ENCODE data around the gene PPP1R1B.

PPP1R1B gene

DNA sequence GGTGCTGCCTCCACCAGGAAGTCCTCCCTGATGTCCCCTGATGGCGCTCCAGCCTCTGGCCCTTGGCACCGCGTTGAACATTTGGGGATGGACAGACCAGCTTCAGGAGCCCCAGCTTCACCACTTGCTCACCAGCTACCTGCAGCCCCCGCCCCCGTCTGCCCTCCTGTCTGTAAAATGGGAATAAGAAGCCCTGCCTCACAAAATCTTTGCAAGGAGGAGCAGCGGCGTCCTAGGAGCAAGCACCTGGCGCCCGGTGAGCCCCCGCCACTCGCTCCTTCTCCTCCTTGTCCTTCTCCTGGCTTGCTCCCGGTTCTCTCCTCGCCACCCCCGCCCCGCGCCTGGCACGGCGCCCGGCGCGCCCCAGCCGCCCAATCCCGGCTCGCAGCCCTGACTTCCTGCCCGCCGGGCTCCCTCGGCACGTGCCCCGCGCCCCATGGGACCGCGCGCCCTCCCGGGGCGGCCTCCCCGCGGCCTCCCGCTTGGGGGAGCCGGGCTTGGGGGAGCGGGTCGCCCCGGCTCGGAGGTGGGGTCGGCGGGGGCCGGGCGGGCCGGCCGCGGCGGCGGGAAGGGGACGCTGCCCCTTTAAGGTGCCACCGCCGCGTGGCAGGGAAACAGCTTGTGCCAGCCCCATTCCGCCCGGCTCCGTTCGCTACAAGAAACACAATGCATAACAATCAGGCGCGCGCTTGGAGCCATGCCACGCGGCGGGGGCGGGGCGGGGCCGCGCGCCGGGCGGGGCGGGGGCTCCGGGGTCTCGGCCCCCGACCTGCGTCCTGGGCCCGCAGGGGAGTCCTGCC, 9.1 kb upstream of the PPP1R1B start:
- peak; percentile 87 for DNase-seq

DNA sequence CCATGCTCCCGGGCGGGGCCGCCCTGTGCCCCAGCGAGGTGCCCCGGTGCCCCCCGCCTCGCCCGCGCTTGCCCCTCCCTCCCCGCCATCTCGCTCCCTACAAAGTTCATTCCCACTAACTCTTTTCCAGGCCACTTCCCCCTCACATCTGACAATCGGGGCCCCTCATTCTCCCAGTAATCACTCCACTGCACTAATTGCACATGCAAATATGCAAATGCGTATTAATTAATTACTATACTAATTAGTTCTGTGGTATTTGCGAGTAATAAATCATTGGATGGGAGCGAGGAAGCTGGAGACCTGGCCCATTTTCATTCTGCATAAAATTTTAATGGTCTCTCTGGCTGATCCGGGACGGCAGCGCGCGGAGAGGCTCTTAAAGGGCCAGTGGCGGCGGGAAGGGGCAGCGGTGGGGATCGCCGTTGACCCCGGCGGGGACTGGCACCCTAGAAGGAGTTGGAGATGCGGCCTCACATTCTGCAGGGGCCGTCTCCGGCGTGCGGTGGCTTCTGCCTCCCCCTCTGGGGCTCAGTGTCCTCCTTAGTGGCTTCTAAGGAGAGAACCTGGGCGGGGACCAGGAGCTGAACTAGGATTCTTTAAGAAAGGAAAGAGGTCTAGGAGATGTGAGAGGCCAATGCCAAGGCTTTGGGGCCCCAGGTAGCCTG, 8.4 kb upstream of the PPP1R1B start:
- peak; percentile 87 for DNase-seq

DNA sequence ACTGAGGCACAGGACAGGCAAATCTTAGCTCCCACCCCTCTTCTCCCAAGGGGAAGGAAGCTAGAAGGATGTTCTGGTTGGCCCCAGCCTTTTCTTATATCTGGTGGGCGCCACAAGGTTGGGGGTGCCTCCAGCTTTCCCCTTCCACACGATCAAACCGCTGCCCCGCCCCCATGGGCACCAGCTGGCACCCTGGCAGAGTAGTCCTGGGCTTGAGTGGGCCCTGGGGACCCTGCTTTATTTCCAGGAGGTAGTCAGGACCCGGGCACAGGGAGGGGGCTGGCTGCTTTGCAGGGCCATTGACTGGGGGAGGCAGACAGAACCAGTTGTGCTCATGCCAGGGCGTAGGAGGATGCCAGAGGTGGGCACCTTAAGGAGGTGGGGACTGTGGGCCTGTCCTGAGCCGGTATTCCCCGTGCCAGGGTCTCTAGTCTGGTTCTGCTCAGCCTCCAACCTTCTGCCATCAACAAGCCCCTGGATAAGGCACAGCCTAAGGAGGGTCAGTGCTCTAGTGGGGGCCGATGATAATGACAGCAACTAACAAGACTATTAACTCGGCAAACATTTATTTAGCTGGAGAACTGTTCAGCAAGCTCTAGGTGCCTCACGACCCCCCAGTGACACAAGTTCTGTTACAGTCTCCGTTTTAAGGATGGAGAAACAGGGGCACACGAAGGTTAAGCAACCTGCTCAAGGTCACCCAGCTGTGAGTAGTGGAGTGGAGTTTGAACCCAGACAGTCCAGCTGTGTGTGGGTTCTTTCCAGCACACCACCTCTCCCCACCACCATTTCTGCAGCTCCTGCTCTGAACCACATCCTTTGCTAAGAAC, 7.6 kb upstream of the PPP1R1B start:
- DNase-seq, result no peak

DNA sequence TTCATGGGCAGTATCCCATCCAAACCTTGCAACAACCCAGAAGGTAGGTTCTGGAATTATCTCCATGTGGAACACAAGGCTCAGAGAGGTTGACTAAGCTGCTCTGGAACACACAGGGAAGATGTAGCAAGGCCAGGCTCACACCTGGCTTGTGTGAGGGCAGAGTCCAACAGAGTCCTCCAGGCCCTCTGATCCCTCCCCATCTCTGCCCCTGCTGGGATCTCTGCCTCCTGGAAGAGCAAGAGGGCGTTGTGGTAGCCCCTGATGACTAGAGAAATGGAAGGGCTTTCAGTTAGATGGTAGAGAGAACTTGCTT, 7.0 kb upstream of the PPP1R1B start:
- no peak for DNase-seq

DNA sequence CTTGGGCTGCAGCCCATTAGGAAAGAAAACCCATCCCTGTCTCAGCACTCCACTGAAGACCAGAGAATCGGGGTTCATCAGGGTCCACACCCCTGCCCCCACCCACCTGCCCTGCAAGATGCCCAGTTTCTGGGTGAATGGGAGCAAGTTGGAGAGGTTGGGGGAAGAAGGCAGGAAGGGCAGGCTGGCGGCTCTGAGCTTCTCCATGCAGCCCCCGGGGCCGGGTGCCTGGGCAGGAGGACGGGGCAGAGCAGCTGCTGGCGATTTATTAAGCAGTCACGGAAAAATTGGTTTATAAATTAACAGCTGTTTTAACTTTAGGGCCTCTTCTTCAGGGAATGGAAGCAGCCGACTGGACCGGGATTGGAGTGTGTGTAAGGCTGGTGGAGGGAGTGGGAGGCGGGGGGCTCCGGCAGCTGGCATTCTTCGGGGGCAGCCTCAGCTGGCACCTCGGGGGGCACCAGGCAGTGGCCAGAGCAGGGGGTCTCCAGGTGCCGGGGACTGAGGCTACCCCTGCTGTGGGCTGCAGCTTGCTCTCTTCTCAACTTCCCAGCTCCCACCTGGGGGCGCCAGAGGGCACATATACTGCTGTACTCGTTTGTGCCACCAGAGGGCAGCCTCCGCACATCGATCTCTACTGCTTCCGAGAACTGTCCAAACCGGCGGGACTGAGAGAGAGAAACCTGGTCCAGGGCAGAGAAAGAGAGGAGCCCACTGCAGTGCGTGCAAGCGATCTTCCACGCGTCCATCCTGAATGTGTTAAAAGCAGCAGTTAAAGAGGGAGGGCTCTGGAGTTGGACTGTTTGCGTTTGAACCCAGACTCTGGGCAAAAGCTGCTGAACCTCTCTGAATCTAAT, 5.0 kb upstream of the PPP1R1B start:
- DNase-seq, result peak; percentile 79

DNA sequence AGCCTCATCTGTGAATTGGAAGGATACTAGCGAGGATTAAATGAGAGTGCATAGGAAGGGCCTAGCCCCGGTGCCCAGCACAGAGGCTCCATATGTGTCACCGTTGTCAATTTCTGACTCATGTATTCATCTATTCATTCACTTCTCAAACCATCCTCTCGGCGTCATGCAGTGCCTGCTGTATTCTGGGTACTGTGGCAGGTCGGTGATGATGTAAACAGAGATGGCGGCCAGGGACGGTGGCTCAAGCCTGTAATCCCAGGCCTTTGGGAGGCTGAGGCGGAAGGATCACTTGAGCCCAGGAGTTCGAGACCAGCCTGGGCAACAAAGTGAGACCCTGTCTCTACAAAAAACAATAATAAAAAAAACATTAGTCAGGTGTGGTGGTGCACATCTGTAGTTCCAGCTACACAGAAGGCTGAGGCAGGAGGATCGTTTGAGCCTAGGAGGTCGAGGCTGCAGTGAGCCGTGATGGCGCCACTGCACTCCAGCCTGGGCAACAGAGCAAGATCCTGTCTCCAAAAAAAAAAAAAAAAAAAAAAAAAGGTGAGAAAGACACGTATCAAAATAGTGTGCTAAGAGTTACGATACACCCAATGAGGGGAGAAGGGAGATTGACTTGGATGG, 4.3 kb upstream of the PPP1R1B start:
- DNase-seq, result no peak

DNA sequence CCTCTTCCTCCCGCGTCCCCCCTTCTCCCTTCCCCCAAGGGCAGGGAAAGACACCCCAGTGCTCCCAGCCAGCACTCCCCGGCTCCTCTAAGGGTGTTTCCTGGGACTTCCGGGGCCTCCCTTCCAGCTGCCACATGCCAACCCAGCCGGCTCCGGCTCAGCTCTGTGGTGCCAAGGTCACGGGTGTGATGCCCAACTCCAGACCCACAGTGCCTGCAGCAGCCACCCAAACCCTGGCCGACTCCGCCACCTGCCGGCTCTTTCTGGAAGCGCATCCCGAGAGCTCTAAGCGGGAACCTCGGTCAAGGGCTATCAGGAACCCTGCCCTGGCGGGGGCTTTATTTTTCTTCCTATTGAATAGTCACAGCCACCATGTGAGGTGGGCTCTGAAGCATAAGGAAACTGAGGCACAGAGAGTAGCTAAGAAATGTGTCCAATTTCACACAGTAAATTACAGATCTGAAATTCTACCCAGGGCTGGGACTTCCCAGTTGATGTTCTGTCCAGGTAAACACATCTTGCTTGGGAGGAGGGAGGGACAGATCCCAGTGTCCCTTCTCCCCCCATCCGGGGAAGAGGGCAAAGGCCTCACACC, 3.3 kb upstream of the PPP1R1B start:
- peak; percentile 74 for DNase-seq

DNA sequence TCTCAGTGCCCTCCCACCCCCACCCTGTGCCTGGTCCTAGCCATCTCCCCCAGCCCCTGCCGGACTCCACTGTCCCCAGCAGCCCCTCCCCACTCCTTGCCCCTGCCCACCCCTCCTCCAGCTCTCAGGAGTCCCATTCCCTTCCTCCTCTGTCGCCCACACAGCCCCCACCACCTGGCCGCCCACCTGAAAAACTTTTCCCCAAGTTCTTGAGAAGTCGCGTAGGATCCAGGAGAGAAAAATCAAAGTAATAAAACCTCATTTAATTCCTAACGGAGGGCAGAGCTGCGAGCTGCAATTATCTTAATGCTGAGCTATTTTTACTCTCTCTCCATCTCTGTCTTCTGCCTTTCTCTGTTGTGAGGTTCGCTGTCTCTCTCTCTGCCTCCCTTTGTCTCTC, 2.4 kb upstream of the PPP1R1B start:
- no peak for DNase-seq

DNA sequence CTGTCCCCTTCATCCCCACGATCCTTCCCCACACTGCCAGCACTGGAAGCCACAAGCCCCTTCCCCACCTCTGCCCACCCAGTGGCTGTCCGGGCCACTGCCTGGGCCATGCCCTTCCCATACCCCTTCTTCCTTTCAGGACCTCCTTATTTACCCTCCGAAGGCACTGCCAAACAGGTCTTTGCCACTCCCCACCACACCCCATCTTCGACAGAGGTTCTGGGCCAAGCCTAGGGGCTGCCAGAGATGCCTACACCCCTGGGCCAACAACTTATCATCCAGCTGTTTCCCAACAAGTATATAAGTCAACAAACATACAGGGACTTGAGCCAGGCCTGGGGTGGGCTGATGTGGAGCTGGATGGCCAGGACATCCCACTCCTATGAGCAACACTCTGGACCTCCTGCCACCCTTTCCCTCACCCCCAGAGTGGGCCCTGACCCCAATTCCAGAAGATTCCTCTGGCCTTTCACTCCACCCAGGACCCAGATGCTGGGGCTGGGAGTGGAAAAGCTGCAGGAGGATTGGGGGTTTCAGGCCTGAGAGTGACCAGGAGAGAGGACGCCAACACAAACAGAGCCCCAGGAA, 1.5 kb upstream of the PPP1R1B start:
- DNase-seq, result no peak

DNA sequence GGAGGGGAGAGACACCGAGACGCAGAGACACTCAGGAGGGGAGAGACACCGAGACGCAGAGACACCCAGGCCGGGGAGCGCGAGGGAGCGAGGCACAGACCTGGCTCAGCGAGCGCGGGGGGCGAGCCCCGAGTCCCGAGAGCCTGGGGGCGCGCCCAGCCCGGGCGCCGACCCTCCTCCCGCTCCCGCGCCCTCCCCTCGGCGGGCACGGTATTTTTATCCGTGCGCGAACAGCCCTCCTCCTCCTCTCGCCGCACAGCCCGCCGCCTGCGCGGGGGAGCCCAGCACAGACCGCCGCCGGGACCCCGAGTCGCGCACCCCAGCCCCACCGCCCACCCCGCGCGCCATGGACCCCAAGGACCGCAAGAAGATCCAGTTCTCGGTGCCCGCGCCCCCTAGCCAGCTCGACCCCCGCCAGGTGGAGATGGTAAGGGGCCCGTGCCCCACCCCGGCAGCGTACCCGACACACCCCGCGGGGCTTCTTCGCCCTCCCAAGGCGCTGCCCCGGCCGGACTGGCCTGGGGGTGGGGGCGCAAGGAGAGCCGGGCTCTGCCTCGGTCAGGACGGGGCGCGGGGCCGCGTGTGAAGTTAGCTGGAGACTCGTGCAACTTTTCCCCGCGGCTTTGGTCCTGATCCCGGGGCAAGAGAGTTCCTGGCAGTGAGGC, 427 bp downstream of the PPP1R1B start:
- no peak for DNase-seq

DNA sequence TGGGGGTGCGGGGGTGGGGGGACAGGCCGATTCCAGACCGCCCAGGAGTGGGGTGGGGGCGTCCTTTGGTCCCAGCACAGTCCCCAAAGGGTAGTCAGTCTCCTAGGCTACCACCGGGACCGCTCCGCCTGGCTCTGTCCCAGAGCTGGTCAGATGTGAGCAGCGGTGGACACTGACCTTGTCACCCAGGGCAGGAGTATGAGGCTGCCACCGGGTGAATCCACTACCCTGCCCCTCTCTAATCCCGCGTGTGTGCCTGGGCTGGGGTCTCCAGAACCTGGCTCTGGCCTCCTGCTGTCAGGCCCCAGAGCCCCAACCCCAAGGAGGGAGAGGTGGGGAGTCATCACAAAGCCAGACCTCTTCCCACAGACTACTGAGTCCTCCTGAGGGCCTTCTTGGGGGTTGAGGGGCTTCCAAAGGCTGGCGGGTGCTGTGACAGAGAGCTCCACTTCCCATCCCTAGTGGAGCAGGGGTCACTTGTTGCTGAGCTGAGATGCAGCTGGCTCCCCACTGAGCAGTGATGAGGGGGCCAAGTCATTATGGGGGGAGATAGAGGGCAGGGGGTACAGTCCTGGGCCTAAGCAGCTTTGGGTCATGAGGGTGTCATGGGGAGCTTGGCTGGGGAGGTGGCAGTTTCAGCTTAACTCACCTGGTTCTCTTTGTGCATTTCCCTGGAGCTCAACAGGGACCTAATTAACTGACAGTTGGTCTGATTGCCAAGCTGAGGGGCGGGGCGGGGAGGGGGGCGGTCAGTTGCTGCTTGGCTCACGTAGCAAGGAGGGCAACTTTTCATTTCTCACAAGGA, 1.2 kb downstream of the PPP1R1B start:
- DNase-seq, result peak; percentile 27

DNA sequence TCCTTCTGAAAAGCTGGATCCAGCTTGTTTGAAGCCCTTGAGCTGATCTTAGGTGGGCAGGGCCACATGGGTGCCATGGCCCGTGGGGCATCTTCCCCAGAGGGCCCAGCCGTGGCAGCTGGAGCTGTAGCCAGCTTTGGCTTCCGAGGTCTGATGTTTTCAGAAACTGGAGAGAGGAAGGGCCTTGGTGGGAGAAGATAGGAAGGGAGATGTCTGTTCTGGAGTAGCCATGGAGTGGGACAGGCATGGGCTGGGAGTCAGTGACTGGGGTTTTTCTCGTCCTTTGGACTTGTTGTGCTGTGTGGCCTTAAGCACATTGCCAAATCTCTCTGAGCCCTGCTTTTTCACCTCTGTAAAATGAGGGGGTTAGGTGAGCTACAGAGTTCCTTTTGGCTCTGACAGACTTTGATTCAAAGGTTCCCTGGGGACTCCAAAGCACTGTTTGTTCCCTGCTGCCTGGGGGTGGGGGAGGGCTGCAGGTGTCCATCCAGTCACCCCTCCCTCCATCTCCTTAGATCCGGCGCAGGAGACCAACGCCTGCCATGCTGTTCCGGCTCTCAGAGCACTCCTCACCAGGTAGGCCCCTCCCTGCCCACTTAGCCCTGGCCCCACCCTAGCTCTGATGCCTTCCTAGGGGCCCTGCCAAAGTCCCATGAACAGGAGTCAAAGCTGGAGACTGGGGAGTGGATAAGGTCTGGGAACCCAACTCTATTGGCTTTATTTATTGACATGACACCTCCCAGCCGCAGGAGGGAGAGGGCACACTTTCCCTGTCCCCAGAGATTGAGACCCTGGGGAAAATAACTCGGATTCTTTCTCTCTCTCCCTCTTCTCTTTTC, 2.1 kb downstream of the PPP1R1B start:
- peak; percentile 86 for DNase-seq

DNA sequence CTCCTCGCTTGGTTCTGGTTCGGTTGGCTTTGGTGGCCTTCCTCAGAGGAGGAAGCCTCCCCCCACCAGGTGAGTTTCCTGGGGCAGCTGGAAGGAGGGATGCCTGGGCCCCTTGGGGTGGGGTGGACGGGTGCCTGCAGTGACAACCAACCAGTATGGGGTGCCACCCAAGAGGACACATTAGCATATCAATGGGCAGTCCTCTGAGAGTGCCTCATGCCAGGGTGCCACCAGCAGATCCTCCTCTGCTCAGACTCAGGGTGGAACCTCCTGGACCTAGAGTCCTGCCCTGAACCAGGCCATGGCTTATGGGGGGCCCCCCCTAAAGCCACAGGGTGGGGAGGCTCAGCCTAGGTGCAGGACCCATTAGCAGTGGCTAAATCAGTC, 2.7 kb downstream of the PPP1R1B start:
- DNase-seq, result no peak

DNA sequence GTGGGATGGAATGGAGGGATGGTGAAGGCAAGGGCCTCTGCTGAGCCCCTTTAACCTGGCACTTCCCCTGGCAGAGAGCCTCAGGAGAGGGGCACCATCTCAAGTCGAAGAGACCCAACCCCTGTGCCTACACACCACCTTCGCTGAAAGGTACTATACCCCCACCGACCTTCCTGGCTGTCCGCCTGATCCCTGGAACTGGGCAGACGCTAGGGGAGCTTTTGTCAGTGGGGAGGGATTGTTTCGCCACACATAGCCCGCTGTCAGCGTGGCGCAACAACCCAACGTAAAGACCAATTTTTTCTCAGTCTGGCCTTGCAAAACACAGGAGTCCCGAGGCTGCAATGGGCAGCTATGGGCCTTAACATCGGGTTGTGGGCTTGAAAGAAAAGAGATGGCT, 3.1 kb downstream of the PPP1R1B start:
- no peak for DNase-seq

DNA sequence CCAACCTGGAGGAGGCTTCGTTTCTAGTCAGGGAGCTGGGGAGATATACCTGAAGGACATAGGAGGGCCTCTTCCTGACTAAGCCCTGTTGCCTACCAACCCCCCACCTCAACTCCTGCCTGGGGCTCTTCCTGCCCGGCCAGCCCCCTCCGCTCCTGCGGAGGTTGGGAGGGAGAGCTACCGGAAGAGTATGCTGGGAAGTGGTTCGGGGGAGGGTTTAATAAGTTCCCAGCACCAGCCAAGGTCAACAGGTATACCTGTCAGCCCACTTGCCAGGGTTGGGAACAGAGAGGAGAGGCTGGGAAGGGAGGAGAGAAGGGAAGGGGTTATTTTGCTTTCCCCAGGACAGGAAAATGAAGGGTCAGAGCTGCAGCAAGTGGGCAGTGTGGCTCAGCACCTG, 4.7 kb downstream of the PPP1R1B start:
- peak; percentile 69 for DNase-seq

DNA sequence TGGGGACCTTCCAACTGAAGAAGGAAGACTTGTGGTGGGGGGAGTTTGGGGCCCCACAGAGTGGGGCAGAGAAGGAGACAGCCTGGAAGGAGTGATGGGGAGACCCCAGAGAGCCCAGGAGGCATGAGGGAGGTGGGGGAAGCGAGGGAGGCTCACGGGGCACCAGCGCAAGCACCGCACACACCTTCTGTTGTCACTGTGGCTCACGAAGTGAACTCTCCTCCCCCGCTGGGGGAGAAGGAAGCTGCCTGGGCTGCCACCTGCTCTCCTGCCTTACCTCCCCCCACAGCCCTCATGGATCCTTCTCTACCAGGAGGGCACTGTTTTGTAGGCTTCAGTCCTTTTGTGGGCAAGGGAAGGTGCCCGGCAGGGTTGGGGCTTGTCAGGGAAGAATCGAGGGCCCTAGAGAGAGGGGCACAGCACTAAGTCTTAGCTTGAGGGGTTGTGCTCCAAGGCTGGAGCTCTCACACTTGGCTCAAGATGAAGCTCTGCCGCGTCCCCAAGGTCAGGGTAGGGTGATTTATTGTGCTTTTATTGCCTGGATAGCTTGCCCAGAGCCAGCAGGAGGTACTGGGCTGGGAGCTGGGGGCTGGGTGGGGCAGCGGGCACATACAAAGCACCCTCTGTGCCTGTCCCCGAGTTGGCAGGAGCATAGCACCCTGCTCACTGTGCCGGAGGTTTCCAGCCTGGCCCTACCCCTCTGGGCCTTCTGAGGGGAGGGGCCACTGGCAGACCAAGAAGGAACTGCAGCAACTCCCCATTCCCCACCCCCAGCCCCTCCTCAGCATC, 5.6 kb downstream of the PPP1R1B start:
- DNase-seq, result peak; percentile 54

DNA sequence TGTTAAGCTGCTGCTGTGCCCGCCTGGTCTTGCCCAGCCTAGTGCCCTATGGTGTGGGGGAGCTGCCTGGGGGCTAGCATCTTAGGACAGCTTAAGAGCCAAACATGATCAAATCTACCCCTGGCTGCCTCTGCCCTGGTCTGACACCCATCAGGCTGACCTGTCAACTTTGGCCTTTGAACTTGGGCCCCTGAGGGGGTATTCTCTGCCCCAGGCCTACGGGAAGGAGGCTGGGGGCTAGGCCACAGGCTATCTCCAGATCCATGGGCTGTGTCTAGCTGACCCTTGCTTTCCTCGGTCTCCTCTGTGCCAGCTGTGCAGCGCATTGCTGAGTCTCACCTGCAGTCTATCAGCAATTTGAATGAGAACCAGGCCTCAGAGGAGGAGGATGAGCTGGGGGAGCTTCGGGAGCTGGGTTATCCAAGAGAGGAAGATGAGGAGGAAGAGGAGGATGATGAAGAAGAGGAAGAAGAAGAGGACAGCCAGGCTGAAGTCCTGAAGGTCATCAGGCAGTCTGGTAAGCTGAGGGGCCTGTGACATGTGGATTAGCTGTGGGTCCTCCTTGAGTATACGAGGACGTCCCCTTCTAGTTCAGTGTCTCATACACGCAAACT, 6.9 kb downstream of the PPP1R1B start:
- no peak for DNase-seq

DNA sequence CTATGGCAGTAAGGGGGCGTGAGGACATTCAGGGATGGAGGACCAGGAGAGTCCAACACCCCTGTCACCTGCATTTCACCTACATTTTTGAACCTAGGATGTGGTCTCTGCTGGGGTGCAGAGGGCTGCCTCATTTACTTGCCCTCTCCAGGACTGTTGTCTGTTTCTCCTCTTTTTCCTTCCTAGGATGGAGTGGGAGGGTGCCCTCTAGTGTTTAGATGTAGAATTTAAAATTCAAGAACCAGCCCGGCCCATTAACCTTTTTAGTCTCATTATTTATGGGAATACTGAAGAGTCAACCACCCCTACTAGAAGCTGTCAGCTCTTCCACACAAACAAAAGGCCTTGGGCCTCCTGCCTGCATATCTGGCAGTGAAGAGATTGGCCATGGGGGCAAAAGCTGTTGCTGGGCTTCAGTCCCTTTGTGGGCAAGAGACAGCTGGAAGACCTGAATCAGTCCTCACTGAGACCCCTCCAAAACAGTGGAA, 7.7 kb downstream of the PPP1R1B start:
- peak; percentile 58 for DNase-seq

Measured in NCI-H510A treated with DMSO at 0.1 percent for 48 hours (cell line).